HG02840 (cell line): ENCODE results near the gene JARID2.
A peak's percentile ranks its signal among the peaks of the same experiment; 100 is the strongest.

Experiments
- ATAC-seq: cut with Tn5 transposase; IDR thresholded peaks from one replicate; pipeline ENCODE4 v1.9.1; 2021; ENCODE audit warnings: mild to moderate bottlenecking, moderate library complexity, moderate number of reproducible peaks; ENCODE audit not compliant: unreplicated experiment, low FRiP score

Gene JARID2

GRCh38 chr6:15246666-15247499 lies 1.0 kb downstream of the JARID2 start:
- no peak for ATAC-seq

DNA sequence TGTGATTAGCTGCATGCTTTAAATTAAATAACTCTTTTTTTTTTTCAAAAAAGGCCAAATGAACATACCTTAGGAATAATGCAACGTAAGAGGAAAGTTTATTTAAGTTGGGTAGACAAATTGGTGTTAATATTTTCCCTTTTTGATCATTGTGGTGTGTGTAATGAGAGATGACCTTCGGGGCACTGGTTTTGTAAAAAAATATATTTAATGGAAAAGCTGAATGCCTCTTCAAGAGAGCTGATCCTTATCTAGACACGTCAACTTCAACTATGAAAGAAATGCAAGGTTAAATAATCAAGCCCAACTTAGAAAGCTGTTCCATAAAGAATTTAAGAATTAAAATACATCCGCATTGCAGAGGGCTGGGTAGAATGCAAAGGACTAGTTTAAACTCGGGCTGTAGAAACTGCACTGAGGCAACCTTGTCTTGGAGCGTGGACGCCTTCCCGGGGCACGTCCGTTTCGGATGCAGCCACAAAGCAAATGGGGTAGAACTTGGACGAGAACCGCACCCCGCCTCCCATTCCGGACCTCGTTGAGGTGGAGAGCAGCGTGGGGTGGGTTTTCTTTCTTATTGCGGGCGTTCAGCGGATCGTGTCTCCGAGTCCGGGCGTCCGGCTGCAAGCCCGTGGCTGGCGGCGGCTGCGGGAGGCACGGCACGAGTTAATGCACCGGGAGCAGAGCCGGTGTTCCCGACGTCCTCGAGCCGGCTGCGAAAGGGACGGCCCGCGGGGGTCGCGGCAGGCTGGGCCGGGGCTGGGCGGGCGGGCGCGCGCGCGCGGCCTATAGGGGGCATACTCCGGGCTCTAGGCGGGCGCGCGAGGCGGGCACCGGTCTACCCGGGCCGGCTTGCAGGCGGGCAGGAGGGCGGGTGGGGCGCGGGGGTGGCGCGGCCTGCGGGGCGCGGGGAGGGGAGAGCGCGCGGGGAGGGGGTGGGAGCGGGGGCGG lies 1.9 kb downstream of the JARID2 start:
- ATAC-seq = peak; percentile 9

DNA sequence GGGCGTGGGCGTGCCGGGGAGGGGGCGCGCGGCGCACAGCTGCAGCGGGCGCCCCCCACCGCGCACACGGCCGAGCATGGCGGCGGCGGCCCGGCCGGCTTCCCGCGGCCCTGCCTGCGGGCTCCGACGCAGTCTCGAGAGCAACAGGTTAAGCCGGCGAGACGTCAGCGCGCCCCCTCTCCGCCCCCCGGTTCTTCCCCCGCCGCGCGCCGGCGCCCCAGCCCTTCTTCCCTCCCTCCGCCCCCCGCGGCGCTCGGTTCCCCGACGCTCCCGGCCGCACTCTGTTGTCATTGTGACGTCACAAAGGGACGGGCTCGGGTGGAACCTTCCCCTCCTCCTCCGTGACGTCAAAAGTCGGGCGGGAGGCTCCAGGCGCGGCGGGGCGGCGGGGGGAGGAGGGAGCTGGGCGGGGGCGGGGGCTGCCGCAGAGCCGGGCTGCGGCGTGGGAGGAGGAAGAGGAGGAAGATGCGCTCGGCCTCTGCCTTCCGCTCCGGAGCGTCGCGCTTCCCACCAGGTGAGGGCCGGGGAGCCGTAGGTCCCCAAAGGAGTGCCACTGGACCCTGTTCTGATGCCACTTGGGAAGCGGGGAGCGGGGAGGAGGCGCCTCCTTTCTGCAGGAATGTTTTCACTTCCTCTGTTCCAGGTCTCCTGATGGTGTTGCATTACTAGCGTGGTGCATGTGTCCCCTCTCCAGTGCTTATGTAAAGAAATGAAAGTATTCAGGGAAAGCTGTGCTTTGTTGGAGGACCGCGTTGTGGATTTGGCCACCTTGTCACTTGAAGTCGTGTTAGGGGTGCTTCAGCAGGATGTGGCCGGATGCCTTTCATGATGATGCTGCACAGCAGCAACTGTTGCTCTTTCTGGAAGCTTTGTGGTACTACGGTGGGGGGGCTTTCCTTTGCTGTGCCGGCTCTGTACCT lies 2.8 kb downstream of the JARID2 start:
- peak; percentile 38 for ATAC-seq

GRCh38 chr6:15249371-15250019 lies 3.6 kb downstream of the JARID2 start:
- ATAC-seq = no peak

DNA sequence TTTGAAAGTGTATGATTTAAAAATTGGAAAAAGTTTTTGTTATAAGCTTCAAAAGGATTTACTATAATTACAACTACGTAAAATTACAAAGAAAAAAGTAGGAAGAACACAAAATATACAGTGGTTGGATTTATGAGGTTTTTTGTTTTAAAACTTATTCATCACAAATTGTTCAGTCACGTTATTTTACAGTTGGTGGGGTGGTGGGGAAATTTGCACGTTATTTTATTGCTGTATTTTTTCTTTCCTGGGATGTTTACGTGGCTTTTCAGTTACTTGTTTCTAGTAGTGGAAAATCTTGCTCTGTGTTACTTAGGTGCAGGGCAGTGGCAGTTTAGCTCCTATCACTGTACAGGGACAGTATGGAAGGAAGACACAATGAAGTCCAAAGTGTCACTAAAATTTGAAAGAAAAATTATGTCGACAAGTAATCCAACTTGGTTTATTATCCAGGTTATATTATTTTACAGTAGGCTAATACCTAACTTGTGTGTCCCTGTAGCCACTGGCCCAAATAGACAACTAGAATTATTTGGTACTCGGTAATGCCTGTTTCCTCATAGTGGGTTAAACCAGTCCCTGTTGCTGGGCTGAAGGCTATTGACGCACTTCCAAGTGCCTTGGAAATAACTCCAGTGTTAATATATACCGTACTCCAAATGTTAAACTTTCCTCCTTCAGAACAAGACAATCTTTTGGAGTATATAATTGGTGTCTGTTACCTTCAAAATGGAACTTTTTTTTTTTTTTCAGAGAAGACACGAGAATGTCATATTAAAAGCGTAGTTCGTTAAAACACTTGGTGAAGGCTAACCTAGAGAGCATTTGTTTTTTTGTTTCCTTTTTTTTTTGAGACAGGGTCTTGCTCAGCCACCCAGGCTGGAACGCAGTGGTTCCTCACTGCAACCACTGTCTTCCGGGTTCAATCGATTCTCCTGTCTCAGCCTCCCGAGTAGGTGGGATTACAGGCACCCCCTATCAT lies 4.6 kb downstream of the JARID2 start:
- ATAC-seq = no peak

GRCh38 chr6:15252195-15252594 lies 6.3 kb downstream of the JARID2 start:
- no peak for ATAC-seq

GRCh38 chr6:15253203-15254022 lies 7.5 kb downstream of the JARID2 start:
- no peak for ATAC-seq

GRCh38 chr6:15254070-15254975 lies 8.5 kb downstream of the JARID2 start:
- ATAC-seq = no peak

DNA sequence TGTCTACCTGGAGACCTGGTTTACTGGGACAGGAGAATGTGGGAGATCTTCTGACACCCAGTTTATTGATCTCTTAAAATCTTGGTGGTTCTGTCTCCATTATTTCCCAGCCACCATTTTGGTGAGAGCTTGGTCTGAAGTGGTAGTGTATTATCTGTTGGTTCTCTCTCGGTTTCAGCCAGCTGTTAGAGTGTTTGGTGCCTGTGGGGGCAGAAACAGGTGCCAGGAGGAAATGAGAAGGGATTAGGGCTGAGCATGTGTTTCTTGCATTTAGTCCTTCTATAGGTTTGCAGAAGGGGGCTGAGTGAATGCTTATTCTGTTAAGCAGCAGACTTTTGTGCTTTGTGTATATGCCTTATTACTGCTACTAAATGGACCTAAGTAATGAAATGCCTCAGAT lies 9.6 kb downstream of the JARID2 start:
- ATAC-seq = no peak

GRCh38 chr6:15255909-15256395 lies 10.1 kb downstream of the JARID2 start:
- ATAC-seq = no peak

GRCh38 chr6:15256538-15257271 lies 10.8 kb downstream of the JARID2 start:
- ATAC-seq = no peak

DNA sequence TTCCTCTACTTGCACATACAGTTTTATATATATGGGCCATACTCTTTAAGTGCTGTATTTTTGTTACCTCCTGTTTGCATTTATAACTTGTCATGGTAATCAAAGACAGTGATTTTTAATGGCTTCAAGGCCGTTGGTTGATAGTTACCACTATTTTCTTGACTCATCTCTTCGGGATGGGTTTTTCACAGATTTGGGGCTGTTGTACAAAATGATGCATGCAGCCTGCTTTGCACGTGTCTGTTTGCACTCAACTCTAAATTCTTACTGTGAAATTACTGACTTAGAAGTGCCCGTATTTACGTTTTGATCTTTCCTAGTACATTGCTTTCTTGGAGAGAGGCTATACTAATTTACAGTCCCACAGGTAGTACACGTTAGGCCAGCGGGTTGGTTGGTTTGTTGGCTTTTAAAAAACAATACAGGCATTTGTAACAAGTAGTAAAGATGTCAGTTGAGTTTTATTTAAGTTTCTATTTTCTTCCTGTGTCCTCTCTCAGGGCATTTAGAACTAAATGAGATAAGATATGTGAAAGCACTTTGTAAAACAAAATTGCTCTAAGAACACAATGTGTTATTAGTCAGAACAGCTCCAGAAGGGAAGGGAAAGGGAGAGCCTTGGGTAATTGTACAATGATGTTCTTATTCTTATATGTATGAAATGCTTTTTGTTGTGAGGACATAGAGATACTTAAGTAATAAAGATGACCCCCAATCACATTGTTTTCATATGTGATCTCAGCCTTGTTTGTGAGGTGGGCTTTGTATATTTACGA lies 11.7 kb downstream of the JARID2 start:
- no peak for ATAC-seq

GRCh38 chr6:15259766-15260098 lies 13.9 kb downstream of the JARID2 start:
- no peak for ATAC-seq

GRCh38 chr6:15260099-15260821 lies 14.4 kb downstream of the JARID2 start:
- no peak for ATAC-seq
